ENCODE data around the gene EEA1. TPM values are rescaled to one million over a fixed set of nuclear protein-coding genes. Genes with fewer than 3 reads are reported as not detected.

EEA1 gene
- total RNA-seq, 1 donor from 2014 or later: 9.2 TPM

DNA sequence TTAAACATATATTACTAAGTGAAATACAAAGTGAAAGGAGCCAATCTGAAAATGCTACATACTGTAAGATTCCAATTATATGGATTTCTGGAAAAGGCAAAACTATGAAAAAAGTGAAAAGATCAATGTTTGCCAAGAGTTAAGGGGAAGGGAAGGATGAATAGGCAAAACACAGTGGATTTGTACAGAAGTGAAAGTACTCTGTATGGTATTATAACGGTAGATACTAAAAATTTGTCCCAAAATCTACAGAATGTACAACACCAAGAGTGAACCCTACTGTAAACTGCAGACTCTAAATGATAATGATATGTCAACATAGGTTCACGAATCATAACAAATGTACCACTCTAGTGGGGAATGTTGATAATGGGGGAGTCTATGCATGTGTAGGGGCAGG lies 17.8 kb downstream of the EEA1 start:
- TF ChIP-seq, protein P1, sequence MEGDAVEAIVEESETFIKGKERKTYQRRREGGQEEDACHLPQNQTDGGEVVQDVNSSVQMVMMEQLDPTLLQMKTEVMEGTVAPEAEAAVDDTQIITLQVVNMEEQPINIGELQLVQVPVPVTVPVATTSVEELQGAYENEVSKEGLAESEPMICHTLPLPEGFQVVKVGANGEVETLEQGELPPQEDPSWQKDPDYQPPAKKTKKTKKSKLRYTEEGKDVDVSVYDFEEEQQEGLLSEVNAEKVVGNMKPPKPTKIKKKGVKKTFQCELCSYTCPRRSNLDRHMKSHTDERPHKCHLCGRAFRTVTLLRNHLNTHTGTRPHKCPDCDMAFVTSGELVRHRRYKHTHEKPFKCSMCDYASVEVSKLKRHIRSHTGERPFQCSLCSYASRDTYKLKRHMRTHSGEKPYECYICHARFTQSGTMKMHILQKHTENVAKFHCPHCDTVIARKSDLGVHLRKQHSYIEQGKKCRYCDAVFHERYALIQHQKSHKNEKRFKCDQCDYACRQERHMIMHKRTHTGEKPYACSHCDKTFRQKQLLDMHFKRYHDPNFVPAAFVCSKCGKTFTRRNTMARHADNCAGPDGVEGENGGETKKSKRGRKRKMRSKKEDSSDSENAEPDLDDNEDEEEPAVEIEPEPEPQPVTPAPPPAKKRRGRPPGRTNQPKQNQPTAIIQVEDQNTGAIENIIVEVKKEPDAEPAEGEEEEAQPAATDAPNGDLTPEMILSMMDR (IDR thresholded peaks at IDR 0.05; ENCODE audit: insufficient read depth, low read length, poor library complexity, severe bottlenecking): no peak
- Histone ChIP-seq H3K27me3 (ENCODE audit: control insufficient read depth, insufficient read depth, low read length) (no peaks in the 10 kb centered on the region), H3K4me3 (ENCODE audit: low read depth, low read length) (no peak overlapping the region), H3K36me3 (ENCODE audit: control insufficient read depth, insufficient read depth, low read length) (no peaks in the 10 kb centered on the region)
- no peak for DNase-seq (ENCODE audit: low read depth)

DNA sequence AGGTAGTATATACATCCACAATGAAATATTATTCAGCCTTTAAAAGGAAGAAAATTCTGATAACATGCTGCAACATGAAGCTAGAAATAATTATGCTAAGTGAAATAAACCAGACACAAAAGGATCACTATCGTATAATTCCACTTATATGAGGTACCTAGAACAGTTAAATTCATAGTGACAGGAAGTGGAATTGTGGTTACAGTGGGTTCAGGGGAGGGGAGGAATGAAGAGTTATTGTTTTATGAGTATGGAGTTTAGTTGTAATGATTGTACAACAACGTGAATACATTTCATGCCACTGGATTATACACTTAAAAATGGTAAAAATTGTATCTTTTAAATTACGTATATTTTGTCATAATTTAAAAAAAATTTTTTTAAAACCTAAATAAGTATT lies 21.0 kb downstream of the EEA1 start:
- TF ChIP-seq, protein P1 (IDR thresholded peaks at IDR 0.05; ENCODE audit: insufficient read depth, low read length, poor library complexity, severe bottlenecking): no peak
- no peak for DNase-seq (ENCODE audit: low read depth)
- no peaks in the 10 kb centered on the region for H3K36me3 ChIP-seq (ENCODE audit: control insufficient read depth, insufficient read depth, low read length)
- H3K27me3 ChIP-seq (ENCODE audit: control insufficient read depth, insufficient read depth, low read length): no peaks in the 10 kb centered on the region
- no peak overlapping the region for H3K4me3 ChIP-seq (ENCODE audit: low read depth, low read length)

DNA sequence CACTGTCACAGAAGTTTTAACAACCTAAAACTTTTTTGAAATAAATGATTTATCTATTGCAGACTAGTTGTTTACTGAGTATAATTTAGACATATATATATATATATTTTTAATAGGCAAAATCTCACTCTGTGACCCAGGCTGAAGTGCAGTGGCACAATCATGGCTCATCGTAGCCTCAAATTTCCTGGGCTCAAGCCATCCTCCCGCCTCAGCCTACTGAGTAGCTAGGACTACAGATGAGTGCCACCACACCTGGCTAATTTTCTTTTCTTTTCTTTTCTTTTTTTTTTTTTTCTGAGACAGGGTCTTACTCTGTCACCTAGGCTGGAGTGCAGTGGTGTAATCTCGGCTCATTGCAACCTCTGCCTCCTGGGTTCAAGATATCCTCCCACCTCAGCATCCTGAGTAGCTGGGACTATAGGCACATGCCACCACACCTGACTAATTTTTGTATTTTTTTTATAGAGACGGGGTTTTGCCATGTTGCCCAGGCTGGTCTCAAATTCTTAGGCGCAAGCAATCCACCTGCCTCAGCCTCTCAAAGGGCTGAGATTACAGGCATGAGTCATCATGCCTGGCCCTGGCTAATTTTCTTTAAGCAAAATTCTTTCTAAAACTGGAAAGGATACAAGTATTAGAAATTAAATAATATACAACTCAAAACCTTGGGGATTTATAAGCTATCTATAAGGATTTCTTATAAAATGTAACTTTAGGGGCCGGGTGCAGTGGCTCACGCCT lies 23.1 kb downstream of the EEA1 start:
- H3K36me3 ChIP-seq (ENCODE audit: control insufficient read depth, insufficient read depth, low read length): no peaks in the 10 kb centered on the region
- no peak for DNase-seq (ENCODE audit: low read depth)
- TF ChIP-seq, protein P1 (IDR thresholded peaks at IDR 0.05; ENCODE audit: insufficient read depth, low read length, poor library complexity, severe bottlenecking): no peak
- H3K4me3 ChIP-seq (ENCODE audit: low read depth, low read length): no peak overlapping the region
- no peaks in the 10 kb centered on the region for H3K27me3 ChIP-seq (ENCODE audit: control insufficient read depth, insufficient read depth, low read length)

DNA sequence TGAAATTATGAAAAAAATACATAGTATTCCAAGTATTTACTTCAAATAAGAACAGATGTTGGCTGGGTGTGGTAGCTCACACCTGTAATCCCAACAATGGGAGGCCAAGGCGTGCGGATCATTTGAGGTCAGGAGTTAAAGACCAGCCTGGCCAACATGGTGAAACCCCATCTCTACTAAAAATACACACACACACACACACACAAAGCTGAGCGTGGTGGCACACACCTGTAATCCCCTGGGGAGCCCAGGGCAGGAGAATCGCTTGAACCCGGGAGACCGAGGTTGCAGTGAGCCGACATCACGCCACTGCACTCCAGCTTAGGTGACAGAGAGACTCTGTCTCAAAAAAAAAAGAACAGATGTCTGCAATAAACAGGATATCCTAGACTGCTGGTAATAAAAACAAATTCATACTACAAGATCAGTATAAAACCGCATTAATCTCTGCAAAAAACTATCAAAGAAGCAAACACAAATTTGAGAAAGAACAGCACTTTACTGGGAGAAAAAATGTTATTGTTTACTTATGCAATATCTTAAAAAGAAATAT lies 23.8 kb downstream of the EEA1 start:
- TF ChIP-seq, protein P1 (IDR thresholded peaks at IDR 0.05; ENCODE audit: insufficient read depth, low read length, poor library complexity, severe bottlenecking): no peak
- Histone ChIP-seq H3K27me3 (ENCODE audit: control insufficient read depth, insufficient read depth, low read length) (no peaks in the 10 kb centered on the region), H3K4me3 (ENCODE audit: low read depth, low read length) (no peak overlapping the region), H3K36me3 (ENCODE audit: control insufficient read depth, insufficient read depth, low read length) (no peaks in the 10 kb centered on the region)
- DNase-seq (ENCODE audit: low read depth): no peak

DNA sequence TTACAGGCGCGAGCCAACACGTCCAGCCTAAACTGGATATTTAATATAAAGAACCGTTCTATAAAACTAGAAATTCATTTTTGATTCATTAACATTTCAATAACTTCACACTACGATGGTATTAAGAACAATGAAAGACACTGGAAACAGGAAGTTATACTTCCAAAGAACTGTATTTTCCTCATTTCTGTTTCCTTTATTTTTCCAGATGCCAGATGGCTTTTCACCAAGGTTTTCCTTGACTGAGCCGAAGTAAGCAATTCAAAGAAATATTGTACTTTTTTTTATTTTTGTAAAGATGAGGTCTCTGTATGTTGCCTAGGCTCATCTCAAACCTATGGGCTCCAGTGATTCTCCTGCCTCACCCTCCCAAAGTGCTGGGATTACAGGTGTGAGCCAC lies 28.2 kb downstream of the EEA1 start:
- H3K27me3 ChIP-seq (ENCODE audit: control insufficient read depth, insufficient read depth, low read length): no peaks in the 10 kb centered on the region
- no peaks in the 10 kb centered on the region for H3K36me3 ChIP-seq (ENCODE audit: control insufficient read depth, insufficient read depth, low read length)
- TF ChIP-seq, protein P1 (IDR thresholded peaks at IDR 0.05; ENCODE audit: insufficient read depth, low read length, poor library complexity, severe bottlenecking): no peak
- H3K4me3 ChIP-seq (ENCODE audit: low read depth, low read length): no peak overlapping the region
- no peak for DNase-seq (ENCODE audit: low read depth)
